DND-41 (cell line): ENCODE data around the gene CCDC40.

Experiments
- EZH2 ChIP-seq: IDR thresholded peaks from 3 replicates; pipeline ENCODE4 v1.6.1; 2012; ENCODE audit warnings: borderline replicate concordance, low read depth, mild to moderate bottlenecking, moderate library complexity, low read length, inconsistent platforms; ENCODE audit not compliant: severe bottlenecking
- TF ChIP-seq, protein P1 (sequence below): IDR thresholded peaks from 2 replicates; pipeline ENCODE4 v1.5.1; 2012; ENCODE audit warnings: borderline replicate concordance, low read length, moderate library complexity, mild to moderate bottlenecking; ENCODE audit not compliant: poor library complexity, severe bottlenecking; ENCODE audit errors: extremely low read depth

DNA sequence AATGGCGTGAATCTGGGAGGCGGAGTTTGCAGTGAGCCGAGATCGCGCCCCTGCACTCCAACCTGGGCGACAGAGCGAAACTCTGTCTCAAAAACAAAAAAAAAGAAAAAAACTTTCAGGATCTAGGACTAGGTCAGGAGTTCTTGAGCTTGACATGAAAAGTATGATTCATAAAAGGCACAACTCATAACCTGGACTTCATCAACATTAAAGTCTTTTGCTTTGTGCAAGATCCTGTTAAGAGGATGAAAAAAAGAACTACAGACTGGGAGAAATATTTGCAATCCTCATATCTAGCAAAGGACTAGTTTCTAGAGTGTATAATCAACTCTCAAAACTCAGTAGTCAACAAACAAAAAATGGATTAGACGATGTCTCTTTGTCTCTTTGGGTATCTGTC, 40.7 kb upstream of the CCDC40 start:
- TF ChIP-seq, protein P1, sequence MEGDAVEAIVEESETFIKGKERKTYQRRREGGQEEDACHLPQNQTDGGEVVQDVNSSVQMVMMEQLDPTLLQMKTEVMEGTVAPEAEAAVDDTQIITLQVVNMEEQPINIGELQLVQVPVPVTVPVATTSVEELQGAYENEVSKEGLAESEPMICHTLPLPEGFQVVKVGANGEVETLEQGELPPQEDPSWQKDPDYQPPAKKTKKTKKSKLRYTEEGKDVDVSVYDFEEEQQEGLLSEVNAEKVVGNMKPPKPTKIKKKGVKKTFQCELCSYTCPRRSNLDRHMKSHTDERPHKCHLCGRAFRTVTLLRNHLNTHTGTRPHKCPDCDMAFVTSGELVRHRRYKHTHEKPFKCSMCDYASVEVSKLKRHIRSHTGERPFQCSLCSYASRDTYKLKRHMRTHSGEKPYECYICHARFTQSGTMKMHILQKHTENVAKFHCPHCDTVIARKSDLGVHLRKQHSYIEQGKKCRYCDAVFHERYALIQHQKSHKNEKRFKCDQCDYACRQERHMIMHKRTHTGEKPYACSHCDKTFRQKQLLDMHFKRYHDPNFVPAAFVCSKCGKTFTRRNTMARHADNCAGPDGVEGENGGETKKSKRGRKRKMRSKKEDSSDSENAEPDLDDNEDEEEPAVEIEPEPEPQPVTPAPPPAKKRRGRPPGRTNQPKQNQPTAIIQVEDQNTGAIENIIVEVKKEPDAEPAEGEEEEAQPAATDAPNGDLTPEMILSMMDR = no peak
- TF ChIP-seq EZH2 = no peak
